ENCODE results near the gene HNF1A.
A peak's percentile ranks its signal among the peaks of the same experiment; 100 is the strongest.

Gene HNF1A

GRCh38 chr12:120984351-120984898 lies 6.1 kb downstream of the HNF1A start:
- no peak for DNase-seq (ENCODE audit: low read depth in 2 of 3, low spot score in 2 of 3)

GRCh38 chr12:120988234-120988633 lies 9.9 kb downstream of the HNF1A start:
- DNase-seq (ENCODE audit: low read depth in 2 of 3, low spot score in 2 of 3): no peak

- no peak for DNase-seq (ENCODE audit: low read depth in 2 of 3, low spot score in 2 of 3)
Measured at GRCh38 chr12:120988658-120989057, 10.3 kb downstream of the HNF1A start.

GRCh38 chr12:120989687-120990086 lies 11.3 kb downstream of the HNF1A start:
- DNase-seq (ENCODE audit: low read depth in 2 of 3, low spot score in 2 of 3): no peak

GRCh38 chr12:120990487-120991055 lies 12.2 kb downstream of the HNF1A start:
- DNase-seq (ENCODE audit: low read depth in 2 of 3, low spot score in 2 of 3): no peak

GRCh38 chr12:120991965-120992364 lies 13.6 kb downstream of the HNF1A start:
- DNase-seq (ENCODE audit: low read depth in 2 of 3, low spot score in 2 of 3): no peak

GRCh38 chr12:120992989-120993388 lies 14.6 kb downstream of the HNF1A start:
- no peak for DNase-seq (ENCODE audit: low read depth in 2 of 3, low spot score in 2 of 3)

GRCh38 chr12:120993496-120993895 lies 15.2 kb downstream of the HNF1A start:
- no peak for DNase-seq (ENCODE audit: low read depth in 2 of 3, low spot score in 2 of 3)

- DNase-seq (ENCODE audit: low read depth in 2 of 3, low spot score in 2 of 3): no peak
Measured at GRCh38 chr12:120994059-120994458, 15.7 kb downstream of the HNF1A start.

GRCh38 chr12:120994589-120995337 lies 16.4 kb downstream of the HNF1A start:
- no peak for DNase-seq (ENCODE audit: low read depth in 2 of 3, low spot score in 2 of 3)

GRCh38 chr12:120996133-120996746 lies 17.9 kb downstream of the HNF1A start:
- no peak for DNase-seq (ENCODE audit: low read depth in 2 of 3, low spot score in 2 of 3)

GRCh38 chr12:120997448-120997847 lies 19.1 kb downstream of the HNF1A start:
- DNase-seq (ENCODE audit: low read depth in 2 of 3, low spot score in 2 of 3): no peak

- no peak for DNase-seq (ENCODE audit: low read depth in 2 of 3, low spot score in 2 of 3)
Measured at GRCh38 chr12:120998435-120998834, 20.1 kb downstream of the HNF1A start.

GRCh38 chr12:120999191-121000120 lies 21.1 kb downstream of the HNF1A start:
- no peak for DNase-seq (ENCODE audit: low read depth in 2 of 3, low spot score in 2 of 3)

GRCh38 chr12:121000530-121000929 lies 22.2 kb downstream of the HNF1A start:
- no peak for DNase-seq (ENCODE audit: low read depth in 2 of 3, low spot score in 2 of 3)

GRCh38 chr12:121001060-121001459 lies 22.7 kb downstream of the HNF1A start:
- no peak for DNase-seq (ENCODE audit: low read depth in 2 of 3, low spot score in 2 of 3)

- DNase-seq (ENCODE audit: low read depth in 2 of 3, low spot score in 2 of 3): no peak
Measured at GRCh38 chr12:121001841-121002483, 23.6 kb downstream of the HNF1A start.

- DNase-seq (ENCODE audit: low read depth in 2 of 3, low spot score in 2 of 3): no peak
Measured at GRCh38 chr12:121003650-121004049, 25.3 kb downstream of the HNF1A start.

- no peak for DNase-seq (ENCODE audit: low read depth in 2 of 3, low spot score in 2 of 3)
Measured at GRCh38 chr12:121004253-121004815, 26.0 kb downstream of the HNF1A start.

GRCh38 chr12:121005346-121005815 lies 27.0 kb downstream of the HNF1A start:
- peak in 1 of 3 experiments; percentile 9 for DNase-seq (ENCODE audit: low read depth in 2 of 3, low spot score in 2 of 3)
